Activated T-helper 2 cell treated with anti-CD3 and anti-CD28 coated beads, Interferon-gamma antibody, Interleukin-2, Interleukin-4, amounts not matched to agents 10 μg/mL and 5 μg/mL and 100 μg/mL, durations not matched to agents 14 hours and 24 hours and 36 hours (primary cell): Measurements from ENCODE around the gene BSPRY. TPM values are rescaled to one million over a fixed set of nuclear protein-coding genes. Genes with fewer than 3 reads are reported as not detected.

ENCODE experiments used
- DNase-seq: peaks from one replicate; pipeline ENCODE4 v3.0.0; 2021; ENCODE audit warnings: low spot score
- H3K27ac Mint-ChIP-seq: one replicate; pipeline ENCODE4 v1.8.0; 2021; ENCODE audit warnings: mixed read lengths
- H3K27me3 Mint-ChIP-seq: one replicate; pipeline ENCODE4 v1.8.0; 2021; ENCODE audit warnings: low read depth, mixed read lengths
- H3K36me3 Mint-ChIP-seq: one replicate; pipeline ENCODE4 v1.8.0; 2021; ENCODE audit warnings: low read depth, mixed read lengths
- H3K4me1 Mint-ChIP-seq: one replicate; pipeline ENCODE4 v1.8.0; 2021; ENCODE audit warnings: low read depth, mixed read lengths
- H3K4me3 Mint-ChIP-seq: one replicate; pipeline ENCODE4 v1.8.0; 2021; ENCODE audit warnings: low read depth, mild to moderate bottlenecking, moderate library complexity, mixed read lengths
- H3K9me3 Mint-ChIP-seq: one replicate; pipeline ENCODE4 v1.8.0; 2021; ENCODE audit warnings: mixed read lengths
- intact Hi-C: fragments of 100-400 bp; cut with micrococcal nuclease; formaldehyde crosslinking; loops from one replicate; pipeline ENCODE4 v1.15.1; 2023
- total RNA-seq: library from RNA; stranded (reverse); gene quantifications from 2 replicates; pipeline ENCODE4 v1.2.3, GENCODE V29; 2022

BSPRY gene
- total RNA-seq, 1 donor from 2014 or later = 11.1 TPM

- H3K4me3 Mint-ChIP-seq = no peak overlapping the region
- no peaks in the 10 kb centered on the region for H3K27me3 Mint-ChIP-seq
- no peak overlapping the region for H3K27ac Mint-ChIP-seq
- intact Hi-C loops = no loop called here
- no peak for DNase-seq
- H3K9me3 Mint-ChIP-seq = no peaks in the 10 kb centered on the region
- H3K4me1 Mint-ChIP-seq = no peaks in the 10 kb centered on the region
- H3K36me3 Mint-ChIP-seq = no peaks in the 10 kb centered on the region
Measured at GRCh38 chr9:113317777-113318176, 31.6 kb upstream of the BSPRY start.

- no peaks in the 10 kb centered on the region for H3K9me3 Mint-ChIP-seq
- H3K4me1 Mint-ChIP-seq = no peaks in the 10 kb centered on the region
- H3K27ac Mint-ChIP-seq = no peak overlapping the region
- no peak overlapping the region for H3K4me3 Mint-ChIP-seq
- no peaks in the 10 kb centered on the region for H3K27me3 Mint-ChIP-seq
- no peaks in the 10 kb centered on the region for H3K36me3 Mint-ChIP-seq
- intact Hi-C loops = no loop called here
- DNase-seq = no peak
Measured at GRCh38 chr9:113319054-113319453, 30.3 kb upstream of the BSPRY start.

- Mint-ChIP-seq H3K27ac (no peak overlapping the region), H3K4me3 (no peak overlapping the region), H3K36me3 (no peaks in the 10 kb centered on the region), H3K4me1 (no peaks in the 10 kb centered on the region), H3K9me3 (no peaks in the 10 kb centered on the region), H3K27me3 (no peaks in the 10 kb centered on the region)
- intact Hi-C loops = no loop called here
- DNase-seq = no peak
Measured at GRCh38 chr9:113320051-113320450, 29.3 kb upstream of the BSPRY start.

- intact Hi-C loops = no loop called here
- no peak overlapping the region for H3K27ac Mint-ChIP-seq
- no peaks in the 10 kb centered on the region for H3K9me3 Mint-ChIP-seq
- H3K27me3 Mint-ChIP-seq = no peaks in the 10 kb centered on the region
- no peak for DNase-seq
- no peak overlapping the region for H3K4me3 Mint-ChIP-seq
- H3K4me1 Mint-ChIP-seq = no peaks in the 10 kb centered on the region
- no peaks in the 10 kb centered on the region for H3K36me3 Mint-ChIP-seq
Measured at GRCh38 chr9:113322671-113323070, 26.7 kb upstream of the BSPRY start.

- intact Hi-C loops = no loop called here
- no peaks in the 10 kb centered on the region for H3K4me1 Mint-ChIP-seq
- no peak overlapping the region for H3K4me3 Mint-ChIP-seq
- H3K27ac Mint-ChIP-seq = no peak overlapping the region
- no peaks in the 10 kb centered on the region for H3K9me3 Mint-ChIP-seq
- no peak for DNase-seq
- no peaks in the 10 kb centered on the region for H3K36me3 Mint-ChIP-seq
- H3K27me3 Mint-ChIP-seq = no peaks in the 10 kb centered on the region
Measured at GRCh38 chr9:113326230-113326629, 23.1 kb upstream of the BSPRY start.

- DNase-seq = no peak
- Mint-ChIP-seq H3K27ac (no peak overlapping the region), H3K36me3 (no peaks in the 10 kb centered on the region), H3K4me3 (no peak overlapping the region), H3K9me3 (no peaks in the 10 kb centered on the region), H3K4me1 (no peaks in the 10 kb centered on the region), H3K27me3 (no peaks in the 10 kb centered on the region)
- intact Hi-C loops = no loop called here
Measured at GRCh38 chr9:113328045-113328782, 21.1 kb upstream of the BSPRY start.

- Mint-ChIP-seq H3K36me3 (no peaks in the 10 kb centered on the region), H3K27me3 (no peaks in the 10 kb centered on the region), H3K4me1 (peaks cover 3% of the 10 kb centered on the region), H3K4me3 (no peak overlapping the region), H3K27ac (no peak overlapping the region), H3K9me3 (no peaks in the 10 kb centered on the region)
- DNase-seq = no peak
- intact Hi-C loops = no loop called here
Measured at GRCh38 chr9:113331780-113332179, 17.6 kb upstream of the BSPRY start.

GRCh38 chr9:113337714-113338113, 11.6 kb upstream of the BSPRY start:
- Mint-ChIP-seq H3K4me3 (no peak overlapping the region), H3K9me3 (no peaks in the 10 kb centered on the region), H3K4me1 (peaks cover 26% of the 10 kb centered on the region), H3K36me3 (no peaks in the 10 kb centered on the region), H3K27ac (no peak overlapping the region), H3K27me3 (no peaks in the 10 kb centered on the region)
- intact Hi-C loops = no loop called here
- DNase-seq = no peak

- no peaks in the 10 kb centered on the region for H3K9me3 Mint-ChIP-seq
- H3K27ac Mint-ChIP-seq = peak within 1 kb of the TSS; percentile 56
- H3K36me3 Mint-ChIP-seq = no peaks in the 10 kb centered on the region
- DNase-seq = peak; percentile 75
- peaks cover 37% of the 10 kb centered on the region for H3K4me1 Mint-ChIP-seq
- no peaks in the 10 kb centered on the region for H3K27me3 Mint-ChIP-seq
- intact Hi-C loops = loop anchor here (1.0 to 2.0 kb wide), 5 partner anchors 11 to 71 kb away; partner anchors contain the start of genes ALAD, C9orf43, CDC26 and HDHD3
- H3K4me3 Mint-ChIP-seq = peak within 1 kb of the TSS; percentile 86
Measured at GRCh38 chr9:113340011-113340699, 9.2 kb upstream of the BSPRY start, which contains the start of gene WDR31. Gene WDR31, minus strand, starts transcription at chr9:113340275. Its CDS starts 8,253 bp downstream, at chr9:113332022.

- Mint-ChIP-seq H3K27ac (peak overlapping the region; percentile 84), H3K36me3 (no peaks in the 10 kb centered on the region), H3K27me3 (no peaks in the 10 kb centered on the region), H3K9me3 (no peaks in the 10 kb centered on the region), H3K4me1 (peaks cover 40% of the 10 kb centered on the region), H3K4me3 (peak overlapping the region; percentile 50)
- intact Hi-C loops = loop anchor here (2.0 kb wide), 4 partner anchors 35 to 69 kb away; partner anchors contain the start of genes ALAD, C9orf43, CDC26 and HDHD3
- no peak for DNase-seq
Measured at GRCh38 chr9:113341712-113342410, 7.5 kb upstream of the BSPRY start.

GRCh38 chr9:113343732-113344231, 5.6 kb upstream of the BSPRY start:
- Mint-ChIP-seq H3K4me3 (no peak overlapping the region), H3K4me1 (peaks cover 51% of the 10 kb centered on the region), H3K9me3 (no peaks in the 10 kb centered on the region), H3K36me3 (no peaks in the 10 kb centered on the region), H3K27me3 (no peaks in the 10 kb centered on the region), H3K27ac (peak overlapping the region; percentile 12)
- intact Hi-C loops = no loop called here
- DNase-seq = no peak

- H3K9me3 Mint-ChIP-seq = no peaks in the 10 kb centered on the region
- H3K4me3 Mint-ChIP-seq = no peak overlapping the region
- H3K4me1 Mint-ChIP-seq = peaks cover 46% of the 10 kb centered on the region
- no peaks in the 10 kb centered on the region for H3K27me3 Mint-ChIP-seq
- intact Hi-C loops = no loop called here
- H3K27ac Mint-ChIP-seq = peak overlapping the region; percentile 18
- H3K36me3 Mint-ChIP-seq = no peaks in the 10 kb centered on the region
- no peak for DNase-seq
Measured at GRCh38 chr9:113345190-113345589, 4.2 kb upstream of the BSPRY start.
